Measurements from ENCODE around the gene DOCK6. TPM values are rescaled to one million over a fixed set of nuclear protein-coding genes. Genes with fewer than 3 reads are reported as not detected.

The DOCK6 gene
- total and polyA plus RNA-seq, 2 of the 13 experiments (the other 11 are each of a cell fraction or from before 2014, with no cell fraction given), result 5.4 to 38.1 TPM

DNA sequence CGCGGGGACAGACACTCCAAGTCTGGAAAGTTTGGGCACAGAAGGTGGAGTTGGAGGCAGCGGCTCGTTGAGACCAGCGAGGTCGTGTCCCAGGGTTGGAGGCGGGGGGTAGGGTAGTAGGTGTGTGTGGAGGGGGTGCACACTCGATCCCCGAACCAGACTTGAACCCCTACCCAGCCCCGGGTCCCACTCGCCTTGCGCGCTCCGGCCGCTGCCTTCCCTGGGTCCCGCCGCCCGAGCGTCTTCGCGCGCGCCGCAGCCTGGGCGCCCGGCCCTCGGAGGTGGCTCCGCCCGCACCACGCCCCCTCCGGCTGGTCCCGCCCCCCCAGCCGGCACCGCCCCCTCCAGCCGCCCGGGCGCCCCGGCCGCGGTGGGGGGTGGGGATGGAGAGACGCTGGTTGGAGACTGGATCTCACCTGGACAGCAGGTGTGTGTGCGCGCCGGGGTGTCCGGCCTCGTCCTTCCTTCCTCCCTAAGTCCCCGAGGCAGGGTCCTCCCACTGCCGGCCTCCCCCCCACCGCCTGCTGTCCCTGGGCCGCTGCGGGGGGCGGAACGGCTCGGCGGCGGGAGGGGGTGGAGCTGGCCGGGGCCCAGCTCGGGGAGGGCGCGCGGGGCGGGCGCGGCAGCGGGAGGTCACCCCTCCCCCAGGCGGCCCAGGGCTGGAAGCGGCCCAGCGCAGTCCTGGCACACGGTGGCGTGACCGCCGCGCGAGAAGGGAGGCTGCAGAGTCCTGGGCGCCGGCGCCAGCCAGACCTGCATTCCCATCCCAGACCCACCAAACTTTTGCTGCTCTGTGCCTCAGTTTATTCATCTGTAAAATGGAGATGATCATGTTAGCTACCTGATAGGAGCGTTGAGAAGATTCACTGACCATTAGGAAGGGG lies 64.8 kb downstream of the DOCK6 start, which contains the start of gene KANK2 (continued):
- TF ChIP-seq, protein P1, sequence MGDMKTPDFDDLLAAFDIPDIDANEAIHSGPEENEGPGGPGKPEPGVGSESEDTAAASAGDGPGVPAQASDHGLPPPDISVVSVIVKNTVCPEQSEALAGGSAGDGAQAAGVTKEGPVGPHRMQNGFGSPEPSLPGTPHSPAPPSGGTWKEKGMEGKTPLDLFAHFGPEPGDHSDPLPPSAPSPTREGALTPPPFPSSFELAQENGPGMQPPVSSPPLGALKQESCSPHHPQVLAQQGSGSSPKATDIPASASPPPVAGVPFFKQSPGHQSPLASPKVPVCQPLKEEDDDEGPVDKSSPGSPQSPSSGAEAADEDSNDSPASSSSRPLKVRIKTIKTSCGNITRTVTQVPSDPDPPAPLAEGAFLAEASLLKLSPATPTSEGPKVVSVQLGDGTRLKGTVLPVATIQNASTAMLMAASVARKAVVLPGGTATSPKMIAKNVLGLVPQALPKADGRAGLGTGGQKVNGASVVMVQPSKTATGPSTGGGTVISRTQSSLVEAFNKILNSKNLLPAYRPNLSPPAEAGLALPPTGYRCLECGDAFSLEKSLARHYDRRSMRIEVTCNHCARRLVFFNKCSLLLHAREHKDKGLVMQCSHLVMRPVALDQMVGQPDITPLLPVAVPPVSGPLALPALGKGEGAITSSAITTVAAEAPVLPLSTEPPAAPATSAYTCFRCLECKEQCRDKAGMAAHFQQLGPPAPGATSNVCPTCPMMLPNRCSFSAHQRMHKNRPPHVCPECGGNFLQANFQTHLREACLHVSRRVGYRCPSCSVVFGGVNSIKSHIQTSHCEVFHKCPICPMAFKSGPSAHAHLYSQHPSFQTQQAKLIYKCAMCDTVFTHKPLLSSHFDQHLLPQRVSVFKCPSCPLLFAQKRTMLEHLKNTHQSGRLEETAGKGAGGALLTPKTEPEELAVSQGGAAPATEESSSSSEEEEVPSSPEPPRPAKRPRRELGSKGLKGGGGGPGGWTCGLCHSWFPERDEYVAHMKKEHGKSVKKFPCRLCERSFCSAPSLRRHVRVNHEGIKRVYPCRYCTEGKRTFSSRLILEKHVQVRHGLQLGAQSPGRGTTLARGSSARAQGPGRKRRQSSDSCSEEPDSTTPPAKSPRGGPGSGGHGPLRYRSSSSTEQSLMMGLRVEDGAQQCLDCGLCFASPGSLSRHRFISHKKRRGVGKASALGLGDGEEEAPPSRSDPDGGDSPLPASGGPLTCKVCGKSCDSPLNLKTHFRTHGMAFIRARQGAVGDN (CRISPR knock-in tag; IDR thresholded peaks at IDR 0.05), result peak; percentile 70
- TF ChIP-seq POLR2G (IDR thresholded peaks at IDR 0.05; ENCODE audit: low read depth, low read length) (peak; percentile 77), ARID4A (CRISPR knock-in tag; IDR thresholded peaks at IDR 0.05; ENCODE audit: borderline replicate concordance) (peak; percentile 41; the same call in 1 of the 2 replicates), NFKBIZ (CRISPR knock-in tag; IDR thresholded peaks at IDR 0.05) (0 out of 2 replicates have a peak, but pooled peaks have one; percentile 53), KDM2A (CRISPR knock-in tag; IDR thresholded peaks at IDR 0.05; ENCODE audit: borderline replicate concordance, low read depth) (no peak; the same call in none of the 2 replicates), PBX3 (CRISPR knock-in tag; IDR thresholded peaks at IDR 0.05; ENCODE audit: borderline replicate concordance) (no peak), PAF1 (CRISPR knock-in tag; IDR thresholded peaks at IDR 0.05) (no peak), ZNF33B (CRISPR knock-in tag; IDR thresholded peaks at IDR 0.05) (no peak)

All from HepG2 (cell line).